H1 (cell line): ENCODE measurements around the gene CGNL1. TPM values are rescaled to one million over a fixed set of nuclear protein-coding genes. Genes with fewer than 3 reads are reported as not detected.

Source experiments
- CBX8 ChIP-seq: fragments of 300-800, 300-1000 bp; sonication (generic); IDR thresholded peaks from 2 replicates; pipeline ENCODE4 v1.7.1; 2016; ENCODE audit warnings: low read depth, low read length, borderline replicate concordance
- CTBP2 ChIP-seq: IDR thresholded peaks from 2 replicates; pipeline ENCODE4 v1.7.0; 2011; ENCODE audit warnings: borderline replicate concordance, mild to moderate bottlenecking, moderate library complexity, mixed read lengths, low read length; ENCODE audit not compliant: insufficient read depth, insufficient read length
- GTF2F1 ChIP-seq: IDR thresholded peaks from 2 replicates; pipeline ENCODE4 v1.6.1; 2012; ENCODE audit warnings: low read depth, low read length, improper control_type of control experiment, borderline replicate concordance
- JUN ChIP-seq: IDR thresholded peaks from 2 replicates; pipeline ENCODE4 v1.6.1; 2011; ENCODE audit warnings: low read depth, mild to moderate bottlenecking, improper control_type of control experiment, low read length
- NRF1 ChIP-seq: IDR thresholded peaks from 2 replicates; pipeline ENCODE4 v1.6.1; 2011; ENCODE audit warnings: mild to moderate bottlenecking, low read depth, low read length, improper control_type of control experiment
- RXRA ChIP-seq: IDR thresholded peaks from 2 replicates; pipeline ENCODE4 v1.6.1; 2011; ENCODE audit warnings: low read depth, mild to moderate bottlenecking, low read length, moderate library complexity; ENCODE audit not compliant: insufficient read depth
- SUZ12 ChIP-seq: fragments of 200-600 bp; sonication (generic); IDR thresholded peaks from 2 replicates; pipeline ENCODE4 v1.6.1; 2012; ENCODE audit warnings: mild to moderate bottlenecking, inconsistent platforms, low read length, moderate library complexity, mixed read lengths
- polyA plus RNA-seq, 7 experiments: library from polyadenylated mRNA; depleted of rRNA in 3 of 7; stranded (reverse) in 5 of 7; unstranded in 2 of 7; fragments of >200 nt in 5 of 7; fragments of 200-250 nt in 2 of 7; gene quantifications; 1 replicate in 5 of 7; 2 replicates in 1 of 7; 4 replicates in 1 of 7; pipeline versions ENCODE4 v1.2.1 to v1.2.3, GENCODE V29; 2011 to 2013; ENCODE audit warnings: missing spikeins in 2 of 7, mixed read lengths in 2 of 7
- total RNA-seq: library from RNA; stranded (reverse); fragmentation: NEBNext Ultra II Directional; extraction: Animal tissue kit (Norgen Biotek cat#: 25700); gene quantifications from 2 replicates; pipeline ENCODE4 v1.2.1, GENCODE V29; 2021

CGNL1 gene
- total and polyA plus RNA-seq, 2 of the 8 experiments (the other 6 are each of a cell fraction or from before 2014, with no cell fraction given), result 21.8 to 75.6 TPM

GRCh38 chr15:57476533-57476975 is 100.2 kb downstream of the CGNL1 start (continued):
- TF ChIP-seq CTBP2 (no peak), RXRA (no peak), JUN (no peak), GTF2F1 (no peak), CBX8 (no peak), NRF1 (no peak), SUZ12 (no peak)
